ENCODE measurements around the gene ACOT12.

The ACOT12 gene

GRCh38 chr5:81409896-81410295 lies 16.0 kb upstream of the ACOT12 start:
- TF ChIP-seq CTCF (IDR thresholded peaks at IDR 0.05), result no peak

GRCh38 chr5:81409361-81409760 lies 15.4 kb upstream of the ACOT12 start:
- TF ChIP-seq CTCF (IDR thresholded peaks at IDR 0.05), result no peak

- no peak for TF ChIP-seq CTCF (IDR thresholded peaks at IDR 0.05)
Observed at GRCh38 chr5:81408496-81408895, 14.6 kb upstream of the ACOT12 start.

- TF ChIP-seq CTCF (IDR thresholded peaks at IDR 0.05), result no peak
Observed at GRCh38 chr5:81405126-81405891, 11.4 kb upstream of the ACOT12 start.

GRCh38 chr5:81402192-81402930 lies 8.4 kb upstream of the ACOT12 start:
- no peak for TF ChIP-seq CTCF (IDR thresholded peaks at IDR 0.05)

GRCh38 chr5:81401266-81401665 lies 7.3 kb upstream of the ACOT12 start:
- no peak for TF ChIP-seq CTCF (IDR thresholded peaks at IDR 0.05)

- TF ChIP-seq CTCF (IDR thresholded peaks at IDR 0.05), result no peak
Observed at GRCh38 chr5:81400375-81400774, 6.4 kb upstream of the ACOT12 start.
